ENCODE data around the gene MRPL50.

DNA sequence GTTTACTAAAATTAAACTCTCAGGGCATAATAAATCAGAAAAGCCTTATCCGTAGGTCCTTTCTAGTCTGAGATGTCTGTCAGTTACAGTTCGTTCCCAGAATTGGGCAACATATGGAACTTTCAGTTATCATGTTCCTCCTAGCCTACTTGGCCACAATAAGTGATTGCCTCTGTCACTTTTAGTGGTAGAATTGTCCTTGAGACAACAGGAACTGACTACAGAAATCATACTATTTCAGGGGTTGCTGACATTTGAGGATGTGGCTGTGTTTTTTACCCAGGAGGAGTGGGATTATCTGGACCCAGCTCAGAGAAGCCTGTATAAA lies 1.2 kb upstream of the MRPL50 start:
- TF ChIP-seq REST (IDR thresholded peaks at IDR 0.05; ENCODE audit: low read depth, low read length) (no peak), TAF1 (IDR thresholded peaks at IDR 0.05; ENCODE audit: borderline replicate concordance, low read depth, low read length) (no peak), CTCF (IDR thresholded peaks at IDR 0.05) (no peak)
- TF ChIP-seq, protein P1, sequence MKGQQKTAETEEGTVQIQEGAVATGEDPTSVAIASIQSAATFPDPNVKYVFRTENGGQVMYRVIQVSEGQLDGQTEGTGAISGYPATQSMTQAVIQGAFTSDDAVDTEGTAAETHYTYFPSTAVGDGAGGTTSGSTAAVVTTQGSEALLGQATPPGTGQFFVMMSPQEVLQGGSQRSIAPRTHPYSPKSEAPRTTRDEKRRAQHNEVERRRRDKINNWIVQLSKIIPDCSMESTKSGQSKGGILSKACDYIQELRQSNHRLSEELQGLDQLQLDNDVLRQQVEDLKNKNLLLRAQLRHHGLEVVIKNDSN (IDR thresholded peaks at IDR 0.05; ENCODE audit: borderline replicate concordance, low read depth) = no peak
